Esophagus muscularis mucosa (tissue), 4 donors: ENCODE data around the gene STOML1.

Source experiments
- EP300 ChIP-seq: sonication (generic); formaldehyde crosslinking; IDR thresholded peaks from one replicate; pipeline ENCODE4 v1.6.1; 2017; ENCODE audit warnings: antibody characterized with exemption
- POLR2A ChIP-seq: fragments of 450-650 bp; IDR thresholded peaks from one replicate; pipeline ENCODE4 v1.6.1; 2017; ENCODE audit warnings: antibody characterized with exemption, moderate library complexity, mild to moderate bottlenecking, low read depth
- TF ChIP-seq, protein P1 (sequence below), 3 experiments: fragments of 200-600 bp in 2 of 3; fragments of 450-650 bp in 1 of 3; sonication (generic) in 2 of 3; IDR thresholded peaks; one replicate each; pipeline ENCODE4 v1.5.1; 2017 to 2019; ENCODE audit warnings: antibody characterized with exemption in 3 of 3, mild to moderate bottlenecking in 2 of 3, moderate library complexity in 1 of 3

DNA sequence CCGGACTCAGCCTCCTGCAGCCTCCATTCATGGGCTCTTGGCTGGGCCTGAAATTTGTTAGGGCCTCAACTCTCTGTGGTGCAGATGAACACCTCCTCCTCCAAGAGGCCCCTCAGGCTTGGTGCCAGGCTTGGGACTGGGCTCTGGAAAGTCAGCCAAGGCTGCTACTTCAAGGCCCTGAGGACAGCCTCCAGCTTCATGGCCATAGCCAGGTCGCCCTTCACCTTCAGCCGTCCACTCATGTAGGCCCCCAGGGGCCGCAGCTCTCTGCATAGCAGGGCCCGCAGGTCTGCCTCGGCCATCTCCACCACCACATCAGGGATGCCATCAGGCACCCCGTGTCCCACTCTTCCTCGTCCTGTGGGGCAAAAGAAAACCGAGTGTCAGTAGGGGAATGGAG, 8.3 kb downstream of the STOML1 start:
- TF ChIP-seq, protein P1, sequence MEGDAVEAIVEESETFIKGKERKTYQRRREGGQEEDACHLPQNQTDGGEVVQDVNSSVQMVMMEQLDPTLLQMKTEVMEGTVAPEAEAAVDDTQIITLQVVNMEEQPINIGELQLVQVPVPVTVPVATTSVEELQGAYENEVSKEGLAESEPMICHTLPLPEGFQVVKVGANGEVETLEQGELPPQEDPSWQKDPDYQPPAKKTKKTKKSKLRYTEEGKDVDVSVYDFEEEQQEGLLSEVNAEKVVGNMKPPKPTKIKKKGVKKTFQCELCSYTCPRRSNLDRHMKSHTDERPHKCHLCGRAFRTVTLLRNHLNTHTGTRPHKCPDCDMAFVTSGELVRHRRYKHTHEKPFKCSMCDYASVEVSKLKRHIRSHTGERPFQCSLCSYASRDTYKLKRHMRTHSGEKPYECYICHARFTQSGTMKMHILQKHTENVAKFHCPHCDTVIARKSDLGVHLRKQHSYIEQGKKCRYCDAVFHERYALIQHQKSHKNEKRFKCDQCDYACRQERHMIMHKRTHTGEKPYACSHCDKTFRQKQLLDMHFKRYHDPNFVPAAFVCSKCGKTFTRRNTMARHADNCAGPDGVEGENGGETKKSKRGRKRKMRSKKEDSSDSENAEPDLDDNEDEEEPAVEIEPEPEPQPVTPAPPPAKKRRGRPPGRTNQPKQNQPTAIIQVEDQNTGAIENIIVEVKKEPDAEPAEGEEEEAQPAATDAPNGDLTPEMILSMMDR (IDR thresholded peaks at IDR 0.05): no peak
- TF ChIP-seq POLR2A (no peak), EP300 (no peak)
